ENCODE measurements around the gene TUG1.
A peak's percentile ranks its signal among the peaks of the same experiment; 100 is the strongest.

The TUG1 gene

DNA sequence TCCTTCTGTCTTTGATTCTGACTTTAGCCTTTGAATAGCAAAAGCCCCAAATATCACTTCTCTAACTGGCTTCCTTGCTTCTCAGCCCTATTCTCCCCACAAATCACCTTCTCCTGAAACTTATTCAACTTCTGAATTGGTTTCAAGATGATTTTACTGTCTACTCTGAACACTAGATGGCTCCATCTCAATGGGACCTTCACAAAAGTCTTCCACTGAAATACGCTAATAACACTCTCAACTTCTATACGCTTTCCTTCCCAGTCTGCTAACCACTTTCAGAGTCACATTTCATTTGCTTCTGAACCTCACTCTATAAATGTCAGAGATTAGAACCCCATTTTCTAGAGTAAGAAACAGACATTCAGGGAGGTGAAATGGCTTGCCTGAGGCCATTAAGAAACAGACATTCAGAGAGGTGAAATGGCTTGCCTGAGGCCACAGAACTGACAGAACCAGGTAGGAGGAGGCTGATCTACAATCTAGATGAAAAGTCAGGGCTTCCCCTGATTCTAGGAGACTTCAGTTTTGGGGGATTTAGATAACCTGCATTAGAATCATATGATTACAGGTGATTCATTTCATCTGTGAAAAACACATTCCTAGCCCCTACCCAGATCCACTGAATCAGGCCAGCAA is 21.1 kb upstream of the TUG1 start:
- DNase-seq: no peak

DNA sequence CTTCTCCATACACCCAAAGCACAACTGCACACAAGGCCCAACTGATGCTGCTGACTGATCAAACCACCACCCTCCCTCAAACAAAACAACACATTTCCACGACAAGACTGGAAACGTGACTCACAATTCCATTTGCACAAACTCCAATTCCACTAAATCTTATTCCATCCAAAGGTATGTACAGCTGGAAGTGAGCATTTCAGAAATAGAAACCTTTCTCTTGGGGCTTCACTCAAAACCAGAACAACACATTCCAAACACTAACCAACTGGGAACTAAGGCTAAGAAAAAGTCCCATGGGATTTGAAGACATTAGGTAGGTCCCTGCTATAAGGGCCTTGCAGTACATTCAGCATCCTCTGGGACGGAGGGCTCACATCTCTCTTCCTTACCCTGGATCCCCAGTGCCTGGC is 20.1 kb upstream of the TUG1 start:
- DNase-seq: no peak

DNA sequence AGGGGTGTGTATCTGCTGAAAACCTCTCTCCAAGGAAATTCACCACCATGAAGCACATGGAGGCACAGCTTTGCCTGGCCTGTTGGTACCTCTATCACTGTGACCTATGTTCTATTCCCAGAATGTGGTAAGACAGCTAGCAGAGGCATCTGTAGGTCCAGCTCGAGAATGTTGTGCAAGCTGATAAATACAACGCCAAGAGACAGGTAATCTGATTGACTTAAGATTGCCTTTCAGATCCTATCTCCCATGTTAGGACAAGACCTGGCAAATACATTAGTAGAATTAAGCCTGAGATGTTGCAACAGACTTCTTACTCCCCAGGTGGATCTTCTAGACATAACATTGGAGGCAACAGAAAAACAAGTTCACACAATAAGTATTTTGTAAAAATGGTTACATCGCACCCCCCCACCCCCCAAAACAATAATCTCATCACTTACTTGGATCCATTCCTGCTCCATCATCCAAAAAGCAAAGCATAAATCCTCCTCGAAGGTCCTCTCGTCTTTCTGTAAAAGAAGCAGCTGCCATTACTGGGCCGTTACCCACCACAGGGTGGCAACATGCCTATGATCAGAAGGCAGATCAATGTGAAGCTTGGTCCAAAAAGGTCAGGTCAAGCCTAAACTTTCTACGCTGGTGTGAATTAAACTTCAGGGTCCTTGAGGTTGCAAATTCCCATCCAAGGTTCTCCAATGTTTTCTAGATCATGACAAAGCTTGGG is 19.0 kb upstream of the TUG1 start:
- no peak for DNase-seq

DNA sequence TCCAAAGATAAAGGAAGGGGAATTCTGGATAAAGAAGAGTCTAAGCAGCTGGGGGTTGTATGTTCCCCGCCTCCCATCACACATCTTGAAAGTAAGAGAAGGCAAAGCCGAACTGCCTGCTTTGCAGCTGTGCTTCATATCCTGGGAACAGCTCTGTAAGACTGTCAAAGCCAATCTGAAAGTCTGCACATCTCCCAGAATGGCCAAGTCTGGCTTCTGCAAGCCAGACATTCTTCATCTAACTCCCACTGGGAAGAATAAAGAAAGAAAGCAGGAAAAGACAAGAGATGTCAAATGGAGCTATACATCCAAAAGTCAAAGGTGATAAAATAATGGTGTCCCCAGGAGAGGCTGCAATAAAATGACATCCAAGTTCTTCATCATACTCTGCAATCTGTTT is 15.9 kb upstream of the TUG1 start:
- no peak for DNase-seq

DNA sequence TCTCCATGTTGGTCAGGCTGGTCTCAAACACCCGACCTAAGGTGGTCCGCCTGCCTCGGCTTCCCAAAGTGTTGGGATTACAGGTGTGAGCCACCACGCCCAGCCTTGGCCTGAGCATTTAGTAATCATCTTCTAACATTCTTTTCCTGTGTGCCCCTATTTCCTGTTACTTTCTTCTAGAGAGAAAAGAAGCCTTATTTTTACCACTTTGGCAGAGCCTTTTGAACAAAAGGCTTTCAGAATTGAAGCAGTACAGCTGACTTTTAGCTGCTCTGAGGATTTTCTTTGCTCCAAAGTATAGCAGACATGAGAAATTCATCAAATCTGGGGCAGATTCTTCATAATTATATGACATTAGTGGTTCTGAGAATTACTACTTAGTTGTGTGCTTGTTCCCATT is 13.9 kb upstream of the TUG1 start:
- no peak for DNase-seq

DNA sequence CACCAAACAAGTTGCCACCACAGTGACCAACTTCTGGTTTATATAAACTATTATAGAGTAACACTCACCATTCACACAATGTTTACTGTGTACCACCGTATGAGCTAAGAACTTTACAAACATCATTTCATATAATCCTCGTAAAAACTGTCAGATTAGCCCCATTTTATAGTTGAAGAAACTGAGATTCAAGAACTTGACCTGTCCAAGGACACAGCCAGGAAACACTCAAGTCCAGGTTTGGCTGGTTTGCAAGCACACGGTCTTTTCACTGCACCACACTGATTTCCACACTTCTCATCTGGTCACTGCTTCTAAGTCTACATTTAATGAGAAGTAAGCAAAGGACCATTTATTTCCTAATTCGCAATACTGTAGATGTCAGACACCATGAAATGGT is 4.2 kb upstream of the TUG1 start:
- DNase-seq: no peak

DNA sequence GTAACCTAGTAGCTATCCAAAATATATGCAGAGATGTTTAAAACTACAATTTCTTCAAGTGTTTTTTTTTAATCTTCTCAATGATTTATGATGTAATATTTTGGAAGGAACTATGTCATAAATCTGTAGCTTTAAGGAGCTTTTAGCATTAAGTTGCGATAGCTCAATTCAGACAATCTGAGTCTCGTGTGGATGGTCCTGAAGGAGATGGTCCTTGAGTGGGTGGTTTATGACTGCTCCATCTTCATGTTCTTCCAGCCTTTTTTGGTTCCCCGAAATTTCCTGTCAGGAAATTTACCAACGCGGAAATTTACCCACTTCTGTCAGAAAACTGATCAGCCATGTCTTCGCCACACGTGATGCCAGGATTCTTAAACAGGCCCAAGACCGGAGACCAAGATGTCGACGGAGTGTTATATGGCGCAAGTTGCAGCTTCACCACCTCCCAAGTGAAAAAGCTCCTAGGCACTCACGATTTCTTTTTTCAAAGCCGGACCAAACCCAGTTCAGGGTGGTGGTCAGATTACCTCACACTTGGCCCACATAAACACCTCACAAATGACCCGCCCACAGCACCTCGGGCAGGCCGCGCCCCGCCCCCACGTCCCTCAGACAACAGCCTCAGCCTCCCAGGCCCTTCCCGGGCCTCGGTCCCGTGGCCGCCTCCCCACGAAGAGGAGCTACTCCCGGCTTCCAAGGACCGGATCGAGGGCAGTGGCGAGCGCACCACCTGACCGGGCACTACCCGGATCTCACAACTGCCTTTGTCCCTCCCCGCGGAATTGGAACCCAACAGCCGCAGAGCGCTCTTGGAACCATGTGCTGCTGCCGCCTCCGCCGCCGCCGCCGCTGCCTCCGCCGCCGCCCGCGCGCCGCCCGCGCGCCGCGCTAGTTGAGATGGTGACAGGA is 796 bp upstream of the TUG1 start, which contains the start of gene MORC2:
Gene MORC2 (minus strand): TSS at position 760 of the 909 bp plus-strand sequence. CDS start 885 bp downstream, outside the sequence.
- DNase-seq: peak; percentile 27

DNA sequence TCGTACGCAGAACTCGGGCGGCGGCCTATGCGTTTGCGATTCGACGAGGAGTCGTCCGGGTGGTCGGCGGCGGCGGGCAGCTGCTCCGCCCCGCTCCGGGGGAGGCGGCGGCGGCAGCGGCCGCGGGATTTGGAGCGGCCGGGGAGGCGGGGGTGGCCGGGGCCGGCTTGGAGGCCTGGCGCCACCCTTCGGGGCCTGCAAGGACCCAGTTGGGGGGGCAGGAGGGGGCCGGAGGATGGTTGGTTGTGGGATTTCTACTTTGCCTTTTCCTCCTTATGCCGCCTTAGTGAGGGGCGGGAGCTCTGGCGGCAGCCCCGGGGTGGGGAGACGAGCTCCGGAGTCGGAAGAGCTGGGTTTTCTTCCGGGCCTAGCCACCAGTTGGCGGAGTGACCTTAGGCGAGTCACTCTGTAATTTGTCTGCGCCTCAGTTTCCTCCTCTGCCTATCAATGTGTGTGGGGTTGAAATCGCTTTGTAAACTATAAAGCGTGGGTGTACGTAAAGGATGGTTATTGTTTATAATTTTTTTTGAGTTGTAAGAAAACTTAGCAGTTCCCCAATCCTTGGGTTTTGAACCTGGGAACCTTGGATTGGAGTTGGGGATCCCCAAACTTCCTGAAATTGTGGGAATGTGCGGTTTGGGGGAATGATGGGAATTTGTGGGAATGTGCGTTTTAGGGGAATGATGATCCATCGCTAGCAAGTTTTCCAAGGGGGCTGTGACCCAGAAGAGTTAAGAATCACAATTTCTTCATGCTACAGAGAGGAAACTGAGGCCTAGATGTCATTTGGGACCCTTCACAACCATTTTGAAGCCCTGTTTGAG is 679 bp downstream of the TUG1 start:
- peak; percentile 21 for DNase-seq

DNA sequence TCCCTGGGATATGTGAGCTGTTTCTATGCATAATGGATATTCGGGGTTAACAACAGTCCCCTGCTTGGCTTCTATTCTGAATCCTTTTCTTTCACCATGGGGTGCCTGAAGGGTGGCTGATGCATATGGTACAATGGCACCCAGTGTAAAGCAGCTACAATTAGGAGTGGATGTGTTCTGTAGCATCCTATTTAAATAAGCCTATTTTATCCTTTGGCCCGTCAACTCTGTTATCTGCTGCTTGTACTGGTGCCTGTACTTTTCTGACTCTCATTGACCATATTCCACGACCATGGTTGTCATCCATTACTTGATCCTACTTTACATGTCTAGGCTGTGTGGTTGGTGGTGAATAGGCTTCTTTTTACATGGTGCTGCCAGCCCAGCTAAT is 1.3 kb downstream of the TUG1 start:
- no peak for DNase-seq

DNA sequence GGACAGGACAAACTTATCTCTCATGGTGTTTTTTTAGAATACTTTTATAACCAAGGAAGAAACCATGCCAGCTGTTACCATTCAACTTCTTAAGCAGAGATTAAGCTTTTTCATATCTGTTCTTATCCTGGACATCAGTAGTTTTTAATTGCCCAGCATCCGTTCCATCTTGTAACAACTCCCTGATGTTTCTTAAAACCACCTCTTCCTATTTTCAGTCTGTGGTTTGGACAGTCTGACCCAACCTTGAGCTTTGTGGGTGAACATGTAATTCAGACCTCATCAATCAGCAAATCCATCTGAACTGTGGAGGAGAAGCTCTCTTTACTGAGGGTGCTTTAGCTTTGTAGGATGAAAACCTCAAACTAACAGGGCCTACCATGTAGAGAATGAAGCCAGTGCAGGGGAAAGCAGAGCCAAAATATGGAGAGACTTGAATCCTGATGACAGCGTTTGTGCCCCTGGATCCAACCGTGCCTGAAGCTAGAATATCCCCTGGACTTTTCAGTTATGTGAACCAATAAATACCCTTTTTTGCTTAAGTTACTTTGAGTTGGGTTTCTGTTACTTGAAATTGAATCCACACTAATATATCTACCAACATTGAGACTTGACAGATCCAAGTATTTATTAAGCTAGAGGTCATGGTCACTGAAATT is 9.4 kb downstream of the TUG1 start:
- no peak for DNase-seq

DNA sequence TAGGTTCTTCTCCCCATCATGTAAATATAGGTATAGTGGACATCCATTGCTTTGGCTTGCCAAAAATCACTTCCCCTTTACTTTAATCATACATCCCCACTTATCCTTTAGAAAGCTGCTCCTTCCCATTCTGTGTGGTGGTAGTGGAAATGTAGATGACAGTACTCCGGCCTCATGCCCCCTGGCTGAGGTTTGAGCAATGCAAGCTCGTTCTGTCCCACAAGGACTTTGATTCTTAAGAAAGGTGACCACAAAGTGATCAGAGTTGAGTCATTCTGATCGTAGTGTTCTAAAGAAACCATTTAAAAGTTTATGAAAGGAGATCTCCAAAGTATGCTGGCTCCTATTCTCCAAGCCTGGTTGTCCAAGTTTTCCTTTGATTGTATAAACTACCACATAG is 10.9 kb downstream of the TUG1 start:
- no peak for DNase-seq

DNA sequence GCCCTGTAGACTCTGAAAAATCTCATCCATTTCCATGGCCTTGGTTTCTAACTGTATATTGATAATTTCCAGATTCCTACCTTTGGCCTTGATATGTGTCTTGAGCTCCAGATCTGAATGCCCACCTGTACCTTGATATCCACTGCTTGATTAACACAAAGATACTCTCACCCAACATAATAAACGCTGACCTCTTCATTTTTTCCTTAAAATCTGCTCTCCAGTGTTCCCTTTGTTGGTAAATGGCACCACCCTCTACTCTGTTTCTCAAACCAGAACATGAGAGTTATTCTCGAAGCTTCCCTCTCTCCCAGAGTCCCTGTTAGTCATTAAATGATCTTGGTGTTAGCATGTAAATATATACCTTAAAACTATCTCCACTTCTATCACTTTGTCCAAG is 13.4 kb downstream of the TUG1 start:
- DNase-seq: no peak

DNA sequence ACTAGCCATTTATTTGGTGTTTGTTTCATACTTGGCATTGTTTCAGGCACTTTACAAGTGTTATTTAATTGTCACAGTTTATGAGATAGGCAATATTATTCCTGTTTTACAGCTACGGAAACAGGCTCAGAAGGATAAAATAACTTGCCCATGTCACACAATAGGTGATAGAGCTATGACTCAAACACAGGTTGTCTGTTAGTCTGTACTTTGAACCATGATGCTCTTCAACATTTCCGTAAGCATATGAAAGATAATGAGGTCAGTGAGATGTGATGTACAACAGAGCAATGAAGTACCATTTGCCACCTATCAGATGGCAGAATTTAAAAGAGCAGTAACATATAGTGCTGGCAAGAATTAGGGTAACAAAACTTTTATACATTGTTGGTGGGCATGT is 15.3 kb downstream of the TUG1 start:
- no peak for DNase-seq

DNA sequence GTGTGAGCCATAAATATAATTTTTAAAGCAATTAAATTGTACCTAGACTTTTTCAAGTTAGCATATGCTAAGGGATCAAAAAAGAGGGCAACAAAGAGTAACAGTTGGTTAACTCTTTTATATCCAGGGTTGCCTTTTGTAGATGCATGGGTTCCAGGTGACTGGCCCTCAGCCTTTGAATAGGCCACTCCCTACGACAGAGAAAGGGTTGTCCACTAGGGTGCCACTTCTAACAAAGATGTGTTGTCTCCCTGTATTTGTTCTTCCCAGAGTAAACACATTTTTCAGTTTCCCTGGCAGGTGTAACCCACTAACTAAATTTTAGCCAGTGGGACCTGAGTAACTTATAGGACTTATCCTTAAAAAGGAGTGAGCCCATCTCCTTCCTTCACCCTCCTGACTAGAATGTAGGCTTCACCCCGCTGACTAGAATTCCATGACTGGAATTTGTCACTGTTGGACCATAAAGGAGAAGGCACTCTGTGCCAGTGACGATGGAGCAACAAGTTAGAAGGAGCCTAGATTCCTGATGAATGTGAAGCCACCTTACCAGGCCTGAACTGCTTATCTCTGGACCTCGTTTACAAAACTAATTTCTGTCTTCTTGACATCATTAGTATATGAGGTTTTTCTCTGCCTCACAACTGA is 16.6 kb downstream of the TUG1 start:
- DNase-seq: no peak

DNA sequence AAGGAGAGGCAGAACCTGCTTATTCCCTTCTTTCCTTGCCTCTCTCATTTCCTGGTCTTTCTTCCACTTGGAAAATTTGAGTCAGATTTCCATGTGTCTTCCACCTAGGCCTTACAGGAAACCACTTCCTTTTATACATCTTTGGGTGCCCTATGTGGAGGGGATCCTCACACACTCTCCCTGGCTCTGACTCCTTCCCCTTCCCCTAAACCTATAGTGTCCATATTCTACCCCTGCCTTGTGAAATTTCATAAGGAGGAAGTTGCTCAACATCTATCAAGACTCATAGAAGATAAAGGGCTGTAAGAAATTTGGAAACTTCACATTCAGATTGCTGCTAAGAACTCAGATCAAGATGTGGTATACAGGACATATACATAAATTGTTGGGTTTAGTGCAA is 20.4 kb downstream of the TUG1 start:
- DNase-seq: no peak

DNA sequence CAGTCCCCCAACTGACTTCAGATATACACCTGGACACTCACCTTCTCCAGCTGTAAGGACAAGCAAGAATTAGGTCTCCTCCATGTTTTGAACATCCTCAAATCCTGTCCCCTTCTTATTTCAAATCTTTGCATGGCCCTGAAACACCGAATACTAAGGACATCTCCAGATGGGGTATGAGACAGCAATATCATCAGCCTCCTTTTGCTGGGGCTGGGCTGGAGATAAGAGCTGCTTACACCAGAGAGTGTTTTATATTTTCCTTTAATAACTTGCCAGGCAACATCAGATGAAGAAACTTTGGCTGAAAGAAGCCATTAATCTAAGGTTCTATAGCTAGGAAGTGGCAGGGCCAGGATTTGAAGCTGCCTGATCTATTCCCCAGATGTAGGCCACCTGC is 21.6 kb downstream of the TUG1 start:
- DNase-seq: no peak

DNA sequence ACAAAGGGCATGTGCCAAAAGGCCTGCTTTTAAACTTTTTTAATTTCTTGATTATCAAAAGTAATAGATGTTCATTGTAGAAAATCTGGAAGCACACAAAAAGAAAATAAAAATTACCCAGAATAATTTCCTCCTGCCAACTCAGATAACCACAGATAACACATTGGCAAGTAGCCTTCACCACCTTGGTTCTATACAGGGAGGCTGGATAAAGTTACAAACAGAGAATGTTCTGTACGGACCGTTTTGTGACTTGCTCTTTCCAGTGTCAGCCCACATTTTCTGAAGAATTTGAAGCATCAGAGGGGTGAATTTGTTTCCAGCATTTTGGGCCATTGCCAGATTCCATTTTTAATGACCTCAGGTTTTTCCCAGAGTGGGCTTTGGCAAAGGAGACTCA is 23.5 kb downstream of the TUG1 start:
- no peak for DNase-seq

DNA sequence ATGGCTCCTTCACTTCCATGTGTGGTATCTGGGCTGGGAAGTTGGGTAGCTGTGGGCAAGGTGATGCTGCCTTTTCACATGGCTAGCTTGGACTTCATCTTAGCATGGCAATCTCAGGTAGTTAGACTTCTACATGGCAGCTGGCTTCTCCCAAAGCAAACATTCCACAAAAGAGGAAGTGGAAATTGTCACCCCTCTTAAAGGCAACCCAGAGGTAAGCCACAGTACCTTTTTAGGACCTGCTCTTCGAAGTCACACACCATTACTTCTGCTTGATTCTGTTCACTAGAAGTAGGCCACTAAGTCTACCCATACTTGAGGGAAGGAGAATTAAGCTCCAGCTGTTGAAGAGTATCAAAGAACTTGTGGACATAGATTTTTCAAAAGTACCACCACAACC is 25.9 kb downstream of the TUG1 start:
- no peak for DNase-seq

DNA sequence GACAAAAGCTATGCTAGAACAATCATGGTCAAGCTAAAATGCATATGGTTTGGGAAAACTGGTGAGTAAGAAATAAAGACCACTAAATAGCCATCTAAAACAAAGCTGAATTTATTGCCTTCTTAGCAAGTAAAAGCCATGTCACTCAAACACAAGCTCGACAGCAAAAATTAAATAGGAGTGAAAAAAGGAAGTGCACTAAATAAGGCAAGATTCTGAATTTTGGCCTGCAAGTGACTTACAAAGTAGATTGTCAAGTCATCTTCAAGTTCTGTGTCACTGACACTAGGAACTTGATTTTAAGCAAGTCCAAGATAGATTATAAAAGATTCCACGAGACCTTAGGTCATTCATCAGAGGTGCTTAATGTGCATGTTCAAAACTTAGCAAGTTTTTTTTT is 27.4 kb downstream of the TUG1 start:
- DNase-seq: no peak

DNA sequence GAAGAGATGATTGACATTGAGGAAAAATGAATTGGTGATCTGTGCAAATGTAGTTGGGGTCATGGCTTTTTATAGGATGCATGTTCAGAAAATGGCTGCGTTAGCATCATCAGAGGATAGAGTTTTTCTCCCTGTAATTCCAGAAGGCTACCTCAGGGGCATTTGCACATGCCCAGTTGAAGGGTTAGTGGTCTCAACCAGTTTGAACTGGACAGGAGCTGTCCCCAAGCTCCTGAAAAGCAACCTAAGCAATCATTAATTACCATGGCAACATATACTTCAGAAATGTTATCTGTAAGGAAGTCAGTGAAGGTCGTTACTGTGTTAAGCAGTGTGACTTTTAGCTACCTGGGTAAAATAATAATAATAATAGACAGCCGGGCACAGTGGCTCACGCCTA is 29.3 kb downstream of the TUG1 start:
- no peak for DNase-seq

DNA sequence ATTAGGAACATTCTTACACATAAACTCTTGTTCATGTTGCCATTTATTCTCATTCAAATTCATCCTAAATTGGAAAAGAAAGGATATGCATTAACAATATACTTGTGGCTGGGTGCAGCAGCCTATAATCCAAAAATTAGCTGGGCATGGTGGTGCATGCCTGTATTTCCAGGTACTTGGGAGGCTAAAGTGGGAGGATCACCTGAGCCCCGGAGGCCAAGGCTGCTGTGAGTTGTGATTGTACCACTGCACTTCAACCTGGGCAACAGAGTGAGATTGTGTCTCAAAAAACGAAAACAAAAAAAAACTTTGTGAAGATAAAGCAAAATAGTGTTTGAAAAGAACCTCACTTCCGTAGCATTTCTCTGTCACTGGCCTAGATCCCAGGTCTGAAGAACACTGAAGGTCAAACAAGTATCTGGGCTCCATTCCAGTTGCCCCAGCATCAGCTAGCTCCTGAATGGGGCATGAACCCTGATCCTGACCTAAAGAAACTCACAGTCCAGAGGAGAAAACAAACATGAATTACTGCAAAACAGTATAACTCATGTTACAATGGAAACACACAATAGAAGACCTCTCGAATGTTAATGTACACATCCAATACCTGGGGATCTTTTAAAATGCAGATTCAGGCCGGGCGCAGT is 32.2 kb downstream of the TUG1 start:
- no peak for DNase-seq

All from 8988T (cell line).